WTC11 (cell line): ENCODE results near the gene ANKRD1. TPM values are rescaled to one million over a fixed set of nuclear protein-coding genes. Genes with fewer than 3 reads are reported as not detected.

ENCODE experiments used
- ATAC-seq: fragments of 200-7000 bp; cut with Tn5 transposase; 2 replicates; pipeline ENCODE4 v1.10.0; 2021; ENCODE audit warnings: mild to moderate bottlenecking, moderate library complexity
- CTCF ChIA-PET: fragments of 300-600 bp; sonication (Branson Sonifier 250); formaldehyde crosslinking; loops from one replicate; lab custom pipeline; 2021; ENCODE audit warnings: antibody characterized with exemption; lab: Charles Lee
- POLR2A ChIA-PET: fragments of 350-600 bp; sonication (Branson Sonifier 250); formaldehyde crosslinking; loops from one replicate; lab custom pipeline; 2021; ENCODE audit warnings: antibody characterized with exemption; lab: Charles Lee
- DNase-seq: peaks from one replicate; pipeline ENCODE4 v3.0.0; 2021; ENCODE audit warnings: low spot score
- H3K27ac Mint-ChIP-seq: 2 replicates; pipeline ENCODE4 v1.8.0; 2021; ENCODE audit warnings: mixed read lengths
- H3K27me3 Mint-ChIP-seq: 2 replicates; pipeline ENCODE4 v1.8.0; 2021; ENCODE audit warnings: low read depth, mild to moderate bottlenecking, moderate library complexity, mixed read lengths
- H3K36me3 Mint-ChIP-seq: 2 replicates; pipeline ENCODE4 v1.8.0; 2021; ENCODE audit warnings: mixed read lengths
- H3K4me1 Mint-ChIP-seq: 2 replicates; pipeline ENCODE4 v1.8.0; 2022; ENCODE audit warnings: mixed read lengths
- H3K4me3 Mint-ChIP-seq: 2 replicates; pipeline ENCODE4 v1.8.0; 2021; ENCODE audit warnings: mild to moderate bottlenecking, moderate library complexity, mixed read lengths
- H3K9me3 Mint-ChIP-seq: 2 replicates; pipeline ENCODE4 v1.8.0; 2021; ENCODE audit warnings: mixed read lengths
- AFF4 ChIP-seq: sonication (generic); formaldehyde crosslinking; IDR thresholded peaks from 2 replicates; pipeline ENCODE4 v1.8.1; 2023; ENCODE audit warnings: mild to moderate bottlenecking, missing genetic modification reagents, borderline replicate concordance
- ATF2 ChIP-seq: sonication (generic); formaldehyde crosslinking; IDR thresholded peaks from 2 replicates; pipeline ENCODE4 v1.8.1; 2022; ENCODE audit warnings: low read depth, missing genetic modification reagents, borderline replicate concordance
- ATF6 ChIP-seq: sonication (generic); formaldehyde crosslinking; IDR thresholded peaks from 2 replicates; pipeline ENCODE4 v1.8.1; 2023; ENCODE audit warnings: mild to moderate bottlenecking, missing genetic modification reagents
- CDX4 ChIP-seq: fragments of 250-450 bp; sonication (Bioruptor Pico); IDR thresholded peaks from 2 replicates; pipeline ENCODE4 v1.9.0; 2021; ENCODE audit warnings: moderate library complexity, mild to moderate bottlenecking, inconsistent platforms, borderline replicate concordance
- CREB1 ChIP-seq: sonication (generic); formaldehyde crosslinking; IDR thresholded peaks from 2 replicates; pipeline ENCODE4 v1.8.0; 2023; ENCODE audit warnings: mild to moderate bottlenecking, missing genetic modification reagents
- E2F5 ChIP-seq: sonication (generic); formaldehyde crosslinking; IDR thresholded peaks from 2 replicates; pipeline ENCODE4 v1.8.1; 2022; ENCODE audit warnings: mild to moderate bottlenecking, moderate library complexity, missing genetic modification reagents
- ELF4 ChIP-seq: sonication (generic); formaldehyde crosslinking; IDR thresholded peaks from 2 replicates; pipeline ENCODE4 v1.8.1; 2022; ENCODE audit warnings: low read depth, mild to moderate bottlenecking, moderate library complexity, missing genetic modification reagents
- JUN ChIP-seq: sonication (generic); formaldehyde crosslinking; IDR thresholded peaks from 2 replicates; pipeline ENCODE4 v1.8.0; 2023; ENCODE audit warnings: mild to moderate bottlenecking, missing genetic modification reagents
- NFATC4 ChIP-seq: fragments of 250-450 bp; sonication (Bioruptor Pico); IDR thresholded peaks from 2 replicates; pipeline ENCODE4 v1.9.0; 2021; ENCODE audit warnings: mild to moderate bottlenecking
- NR3C1 ChIP-seq: sonication (generic); formaldehyde crosslinking; conservative IDR thresholded peaks from 2 replicates; pipeline ENCODE4 v1.8.1; 2023; ENCODE audit warnings: low read depth, mild to moderate bottlenecking, missing genetic modification reagents
- PRRX2 ChIP-seq: fragments of 250-450 bp; sonication (Bioruptor Pico); IDR thresholded peaks from 2 replicates; pipeline ENCODE4 v1.8.0; 2021; ENCODE audit warnings: mild to moderate bottlenecking
- ZNF263 ChIP-seq: sonication (generic); formaldehyde crosslinking; IDR thresholded peaks from 2 replicates; pipeline ENCODE4 v1.8.1; 2022; ENCODE audit warnings: low read depth, mild to moderate bottlenecking, moderate library complexity, missing genetic modification reagents
- ZNF281 ChIP-seq: sonication (generic); formaldehyde crosslinking; IDR thresholded peaks from 2 replicates; pipeline ENCODE4 v1.8.0; 2023; ENCODE audit warnings: mild to moderate bottlenecking, missing genetic modification reagents
- ZNF396 ChIP-seq: fragments of 250-450 bp; sonication (Bioruptor Pico); IDR thresholded peaks from 2 replicates; pipeline ENCODE4 v1.8.0; 2021; ENCODE audit warnings: mild to moderate bottlenecking, moderate library complexity, borderline replicate concordance
- ZNF416 ChIP-seq: fragments of 250-450 bp; sonication (Bioruptor Pico); IDR thresholded peaks from 2 replicates; pipeline ENCODE4 v1.9.0; 2021; ENCODE audit warnings: mild to moderate bottlenecking, inconsistent platforms
- ZNF425 ChIP-seq: fragments of 250-450 bp; sonication (Bioruptor Pico); conservative IDR thresholded peaks from 2 replicates; pipeline ENCODE4 v1.9.0; 2021; ENCODE audit warnings: mild to moderate bottlenecking
- ZNF532 ChIP-seq: fragments of 250-450 bp; sonication (Bioruptor Pico); IDR thresholded peaks from 2 replicates; pipeline ENCODE4 v1.9.0; 2021; ENCODE audit warnings: mild to moderate bottlenecking, borderline replicate concordance
- total RNA-seq: library from RNA; stranded (reverse); gene quantifications from 3 replicates; pipeline ENCODE4 v1.2.3, GENCODE V29; 2021

Gene ANKRD1
- total RNA-seq, 1 experiment from 2014 or later, result not detected

GRCh38 chr10:90887555-90887954 lies 33.3 kb downstream of the ANKRD1 start:
- peaks cover 61% of the 10 kb centered on the region for H3K36me3 Mint-ChIP-seq
- TF ChIP-seq ZNF425 (CRISPR knock-in tag), result no peak
- no peak for TF ChIP-seq PRRX2
- no peak for TF ChIP-seq ELF4 (CRISPR knock-in tag)
- TF ChIP-seq ZNF532 (CRISPR knock-in tag), result no peak
- TF ChIP-seq CREB1 (CRISPR knock-in tag), result no peak
- TF ChIP-seq ATF6 (CRISPR knock-in tag), result no peak
- TF ChIP-seq NFATC4, result no peak
- no peak for TF ChIP-seq ATF2
- no peak for TF ChIP-seq ZNF396
- TF ChIP-seq ZNF281, result no peak
- no peak for TF ChIP-seq ZNF416
- TF ChIP-seq E2F5 (CRISPR knock-in tag), result no peak
- no peak for TF ChIP-seq JUN (CRISPR knock-in tag)
- TF ChIP-seq ZNF263 (CRISPR knock-in tag), result no peak
- no peak for TF ChIP-seq CDX4 (CRISPR knock-in tag)
- no peak for TF ChIP-seq AFF4 (CRISPR knock-in tag)
- no peak for TF ChIP-seq NR3C1 (CRISPR knock-in tag)
- TF ChIP-seq, all 79 proteins: peak for 0
- POLR2A ChIA-PET, result interaction anchor here (0.7 kb wide), 1 partner anchor 1050 kb away, joined by 5 read pairs; no protein-coding TSS in a partner anchor
- CTCF ChIA-PET, result no interaction called here
- Mint-ChIP-seq H3K27me3 (no peaks in the 10 kb centered on the region), H3K27ac (no peak overlapping the region), H3K9me3 (no peaks in the 10 kb centered on the region), H3K4me3 (no peak overlapping the region), H3K4me1 (no peaks in the 10 kb centered on the region)
- no peak for ATAC-seq
- DNase-seq, result no peak
